ENCODE results near the gene RERE.

- TF ChIP-seq CTCF (IDR thresholded peaks at IDR 0.05; ENCODE audit: insufficient read depth, low read length, poor library complexity, severe bottlenecking) (no peak), EZH2phosphoT487 (conservative IDR thresholded peaks at IDR 0.05; ENCODE audit: low read length) (no peak)
Observed at GRCh38 chr1:8739377-8739776, 78.1 kb downstream of the RERE start.

Data from SU-DHL-6 (cell line).